IMR-90 (cell line): ENCODE results near the gene STUB1. TPM values are rescaled to one million over a fixed set of nuclear protein-coding genes. Genes with fewer than 3 reads are reported as not detected.

Experiments
- ATAC-seq: fragments of 200-7000 bp; cut with Tn5 transposase; 2 replicates; pipeline ENCODE4 v1.9.1; 2020; ENCODE audit warnings: low read depth, mild to moderate bottlenecking, moderate library complexity
- BruUV-seq: library from RNA; stranded (reverse); fragments of 400-500 nt; replicated peaks from 2 replicates; lab custom pipeline; 2021; lab: Mats Ljungman, UMichigan
- CTCF ChIA-PET: fragments of 300-600 bp; formaldehyde crosslinking; extraction: SDS; loops from one replicate; lab custom pipeline; 2021; ENCODE audit warnings: antibody characterized with exemption; lab: Yijun Ruan, JAX
- POLR2A ChIA-PET: fragments of 300-600 bp; sonication (Branson Sonifier 250); formaldehyde crosslinking; loops from one replicate; lab custom pipeline; 2022; ENCODE audit warnings: antibody characterized with exemption; ENCODE audit not compliant: unreplicated experiment; lab: Charles Lee
- DNase-seq: peaks from one replicate; pipeline ENCODE4 v3.0.0; 2013
- H2AFZ ChIP-seq: replicated peaks from 2 replicates; pipeline ENCODE3; 2013; ENCODE audit warnings: low read length, mild to moderate bottlenecking; ENCODE audit not compliant: poor library complexity
- H2AK5ac ChIP-seq: 2 replicates; pipeline ENCODE4 v1.6.1; 2013; ENCODE audit warnings: low read depth, low read length, inconsistent platforms
- H2AK9ac ChIP-seq: replicated peaks from 2 replicates; pipeline ENCODE3; 2013; ENCODE audit warnings: mild to moderate bottlenecking, low read depth, low read length, moderate library complexity; ENCODE audit not compliant: poor library complexity
- H2BK120ac ChIP-seq: 2 replicates; pipeline ENCODE4 v1.6.1; 2013; ENCODE audit warnings: low read depth, low read length, inconsistent platforms
- H2BK15ac ChIP-seq: 3 replicates; pipeline ENCODE4 v1.6.1; 2013; ENCODE audit warnings: low read depth, low read length, inconsistent platforms
- H2BK20ac ChIP-seq: 2 replicates; pipeline ENCODE4 v1.6.1; 2013; ENCODE audit warnings: low read depth, mild to moderate bottlenecking, inconsistent platforms, low read length, moderate library complexity
- H2BK5ac ChIP-seq: 2 replicates; pipeline ENCODE4 v1.6.1; 2013; ENCODE audit warnings: mild to moderate bottlenecking, low read depth, low read length, inconsistent platforms; ENCODE audit not compliant: poor library complexity, severe bottlenecking
- H3K14ac ChIP-seq: replicated peaks from 2 replicates; pipeline ENCODE4 v1.6.1; 2013; ENCODE audit warnings: low read depth, low read length, inconsistent platforms
- H3K18ac ChIP-seq: 2 replicates; pipeline ENCODE4 v1.6.1; 2013; ENCODE audit warnings: low read depth, low read length, control low read depth
- H3K23ac ChIP-seq: 2 replicates; pipeline ENCODE4 v1.6.1; 2013; ENCODE audit warnings: low read depth, low read length, inconsistent platforms
- H3K27ac ChIP-seq: 2 replicates; pipeline ENCODE4 v1.5.1; 2013; ENCODE audit warnings: mild to moderate bottlenecking, control low read depth, low read length; ENCODE audit not compliant: insufficient read depth
- H3K27me3 ChIP-seq: 2 replicates; pipeline ENCODE4 v1.6.1; 2013; ENCODE audit warnings: low read length; ENCODE audit not compliant: control insufficient read depth, insufficient read depth
- H3K36me3 ChIP-seq: 2 replicates; pipeline ENCODE4 v1.6.1; 2013; ENCODE audit warnings: low read length, mixed read lengths; ENCODE audit not compliant: control insufficient read depth, insufficient read depth
- H3K4ac ChIP-seq: 2 replicates; pipeline ENCODE4 v1.6.1; 2013; ENCODE audit warnings: low read depth, low read length, inconsistent platforms
- H3K4me1 ChIP-seq: 2 replicates; pipeline ENCODE4 v1.6.1; 2013; ENCODE audit warnings: low read length, mixed read lengths; ENCODE audit not compliant: control insufficient read depth, insufficient read depth
- H3K4me2 ChIP-seq: 2 replicates; pipeline ENCODE4 v1.6.1; 2013; ENCODE audit warnings: low read depth, mild to moderate bottlenecking, control low read depth, low read length, moderate library complexity
- H3K4me3 ChIP-seq: 2 replicates; pipeline ENCODE4 v1.5.1; 2013; ENCODE audit warnings: low read depth, mild to moderate bottlenecking, control low read depth, low read length, moderate library complexity; ENCODE audit not compliant: insufficient read depth
- H3K56ac ChIP-seq: 2 replicates; pipeline ENCODE4 v1.6.1; 2013; ENCODE audit warnings: low read length, inconsistent platforms; ENCODE audit not compliant: insufficient read depth; ENCODE audit errors: extremely low read depth
- H3K79me1 ChIP-seq, 2 experiments: 2 replicates each; pipeline ENCODE4 v1.6.1; 2013; ENCODE audit warnings: low read length in 2 of 2, inconsistent platforms in 1 of 2, low read depth in 1 of 2
- H3K9ac ChIP-seq: 2 replicates; pipeline ENCODE4 v1.6.1; 2013; ENCODE audit warnings: low read depth, low read length, control low read depth
- H3K9me1 ChIP-seq: 2 replicates; pipeline ENCODE4 v1.6.1; 2013; ENCODE audit warnings: low read length, inconsistent platforms; ENCODE audit not compliant: insufficient read depth
- H3K9me3 ChIP-seq: 2 replicates; pipeline ENCODE4 v1.6.1; 2013; ENCODE audit warnings: low read length; ENCODE audit not compliant: control insufficient read depth, insufficient read depth
- H4K20me1 ChIP-seq: 2 replicates; pipeline ENCODE4 v1.6.1; 2013; ENCODE audit warnings: low read length, inconsistent platforms; ENCODE audit not compliant: insufficient read depth
- H4K5ac ChIP-seq: 2 replicates; pipeline ENCODE4 v1.6.1; 2013; ENCODE audit warnings: mild to moderate bottlenecking, low read depth, low read length, control low read depth
- H4K8ac ChIP-seq, 2 experiments: 2 replicates each; pipeline ENCODE4 v1.6.1; 2013; ENCODE audit warnings: low read depth in 2 of 2, low read length in 2 of 2, control low read depth in 1 of 2, inconsistent platforms in 1 of 2
- H4K91ac ChIP-seq: 2 replicates; pipeline ENCODE4 v1.6.1; 2013; ENCODE audit warnings: low read depth, low read length, inconsistent platforms; ENCODE audit not compliant: insufficient read depth
- POLR2A ChIP-seq: IDR thresholded peaks from 2 replicates; pipeline ENCODE4 v1.6.1; 2012; ENCODE audit warnings: mild to moderate bottlenecking, low read depth, low read length
- WGBS, 2 experiments: methylation state at CpG; one replicate each; pipeline versions ENCODE4 v1.1.5 to v1.1.7; 2013; ENCODE audit warnings: missing lambda C conversion rate in 2 of 2; ENCODE audit not compliant: insufficient read length in 1 of 2; ENCODE audit errors: extremely low coverage in 2 of 2; 5-methylcytosine and 5-hydroxymethylcytosine counted together
- dilution Hi-C: fragments of 300-500 bp; cut with HindIII; formaldehyde crosslinking; loops from one replicate; pipeline ENCODE4 v1.14.3; 2018; ENCODE audit warnings: low sequenced_read_pairs; ENCODE audit not compliant: unreplicated experiment
- in situ Hi-C: fragments of 300-500 bp; cut with MboI; formaldehyde crosslinking; loops from 3 replicates; pipeline ENCODE4 v1.14.3; 2019; ENCODE audit warnings: low sequenced_read_pairs, inconsistent platforms, mixed read lengths
- intact Hi-C: fragments of 100-400 bp; cut with micrococcal nuclease; formaldehyde crosslinking; loops from 2 replicates; pipeline ENCODE4 v1.10.0; 2022
- polyA plus RNA-seq, 3 experiments: library from polyadenylated mRNA; depleted of rRNA; stranded (reverse); fragments of >200 nt; gene quantifications; 2 replicates each; pipeline ENCODE4 v1.2.3, GENCODE V29; 2012; ENCODE audit warnings: low replicate concordance in 1 of 3
- total RNA-seq: library from RNA; depleted of rRNA; stranded (reverse); fragments of >200 nt; gene quantifications from 2 replicates; pipeline ENCODE4 v1.2.3, GENCODE V29; 2012
- TF ChIP-seq, protein P1 (sequence below): conservative IDR thresholded peaks from 2 replicates; pipeline ENCODE4 v1.5.1; 2012; ENCODE audit warnings: mild to moderate bottlenecking, low read depth, low read length, improper control_type of control experiment

The STUB1 gene
- total and polyA plus RNA-seq, 2 of the 4 experiments (the other 2 are of a cell fraction): 183 to 186 TPM

- ChIA-PET CTCF (interaction anchor here (0.8 kb wide), 1 partner anchor 12 kb away, joined by 3 read pairs; no protein-coding TSS in a partner anchor), POLR2A (no interaction called here)
- H3K4me2 ChIP-seq: peak overlapping the region; percentile 99
- peak overlapping the region; percentile 85 for H4K5ac ChIP-seq
- peak overlapping the region; percentile 59 for H3K4me3 ChIP-seq
- no peak overlapping the region for H2BK20ac ChIP-seq
- ATAC-seq: no peak
- peaks cover 14% of the 10 kb centered on the region for H3K4me1 ChIP-seq
- H4K91ac ChIP-seq: peak overlapping the region; percentile 68; the same call in 1 of the 2 replicates
- H3K4ac ChIP-seq: peak overlapping the region; percentile 85
- H3K18ac ChIP-seq: no peak overlapping the region
- no peak overlapping the region for H2BK120ac ChIP-seq
- H2AFZ ChIP-seq: peak overlapping the region; percentile 96
- no TSS peak for BruUV-seq
- peak overlapping the region; percentile 48 for H2AK5ac ChIP-seq
- H3K56ac ChIP-seq: peak overlapping the region; percentile 22; the same call in 1 of the 2 replicates
- no peak overlapping the region for H2BK15ac ChIP-seq
- H3K9ac ChIP-seq: peak overlapping the region; percentile 79
- dilution Hi-C loops: no loop called here
- H3K27ac ChIP-seq: peak overlapping the region; percentile 85
- H4K20me1 ChIP-seq: no peaks in the 10 kb centered on the region
- peaks cover 12 to 46% of the 10 kb centered on the region in 2 experiments; a peak in 3 of 4 replicates for H3K79me1 ChIP-seq
- H3K9me1 ChIP-seq: peaks cover 15% of the 10 kb centered on the region
- H3K36me3 ChIP-seq: peaks cover 1% of the 10 kb centered on the region; the same call in 1 of the 2 replicates
- in situ Hi-C loops: loop anchor here (10.0 kb wide), 1 partner anchor 253 kb away; the partner anchor contains the start of gene NME4
- H2AK9ac ChIP-seq: peak overlapping the region; percentile 98
- peak overlapping the region; percentile 70 to 80 for H4K8ac ChIP-seq
- no peaks in the 10 kb centered on the region for H3K9me3 ChIP-seq
- TF ChIP-seq POLR2A: no peak
- TF ChIP-seq, protein P1, sequence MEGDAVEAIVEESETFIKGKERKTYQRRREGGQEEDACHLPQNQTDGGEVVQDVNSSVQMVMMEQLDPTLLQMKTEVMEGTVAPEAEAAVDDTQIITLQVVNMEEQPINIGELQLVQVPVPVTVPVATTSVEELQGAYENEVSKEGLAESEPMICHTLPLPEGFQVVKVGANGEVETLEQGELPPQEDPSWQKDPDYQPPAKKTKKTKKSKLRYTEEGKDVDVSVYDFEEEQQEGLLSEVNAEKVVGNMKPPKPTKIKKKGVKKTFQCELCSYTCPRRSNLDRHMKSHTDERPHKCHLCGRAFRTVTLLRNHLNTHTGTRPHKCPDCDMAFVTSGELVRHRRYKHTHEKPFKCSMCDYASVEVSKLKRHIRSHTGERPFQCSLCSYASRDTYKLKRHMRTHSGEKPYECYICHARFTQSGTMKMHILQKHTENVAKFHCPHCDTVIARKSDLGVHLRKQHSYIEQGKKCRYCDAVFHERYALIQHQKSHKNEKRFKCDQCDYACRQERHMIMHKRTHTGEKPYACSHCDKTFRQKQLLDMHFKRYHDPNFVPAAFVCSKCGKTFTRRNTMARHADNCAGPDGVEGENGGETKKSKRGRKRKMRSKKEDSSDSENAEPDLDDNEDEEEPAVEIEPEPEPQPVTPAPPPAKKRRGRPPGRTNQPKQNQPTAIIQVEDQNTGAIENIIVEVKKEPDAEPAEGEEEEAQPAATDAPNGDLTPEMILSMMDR: peak; percentile 37
- peak overlapping the region; percentile 76 for H3K23ac ChIP-seq
- WGBS, 2 experiments: 46% methylated on average over 15 of the region's 24 CpGs; no CpG with 5 or more reads in 1 of the 2 experiments
- H3K27me3 ChIP-seq: no peaks in the 10 kb centered on the region
- H3K14ac ChIP-seq: peak overlapping the region; percentile 46
- intact Hi-C loops: no loop called here
- no peak for DNase-seq
- H2BK5ac ChIP-seq: peak overlapping the region; percentile 90
Observed at GRCh38 chr16:648071-648780, 32.0 kb upstream of the STUB1 start.
